HG03565 (cell line): Measurements from ENCODE around the gene GPALPP1.
"Not testable (repeated sequence)": the region's sequence is repeated elsewhere in the genome, so short reads cannot be mapped to it uniquely, and the experiment has no call there.

Source experiments
- ATAC-seq: cut with Tn5 transposase; IDR thresholded peaks from one replicate; pipeline ENCODE4 v1.9.1; 2021; ENCODE audit warnings: mild to moderate bottlenecking, moderate library complexity; ENCODE audit not compliant: unreplicated experiment

The GPALPP1 gene

DNA sequence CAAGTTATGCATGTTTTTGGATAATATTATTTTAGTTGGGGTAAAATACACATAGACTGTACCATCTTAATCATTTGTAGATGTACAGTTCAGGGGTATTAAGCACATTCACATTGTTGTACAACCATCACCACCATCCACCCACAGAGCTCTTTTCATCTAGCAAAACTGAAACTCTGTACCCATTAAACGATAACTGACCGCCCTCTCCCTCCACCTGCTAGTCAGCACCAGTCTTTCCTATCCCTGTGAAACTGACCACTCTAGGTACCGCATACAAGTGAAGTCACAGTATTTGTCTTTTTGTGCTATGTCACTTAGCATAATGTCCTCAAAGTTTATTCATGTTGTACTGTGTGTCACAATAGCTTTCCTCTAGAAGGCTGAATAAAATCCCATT is 70.7 kb downstream of the GPALPP1 start:
- ATAC-seq, result no peak

DNA sequence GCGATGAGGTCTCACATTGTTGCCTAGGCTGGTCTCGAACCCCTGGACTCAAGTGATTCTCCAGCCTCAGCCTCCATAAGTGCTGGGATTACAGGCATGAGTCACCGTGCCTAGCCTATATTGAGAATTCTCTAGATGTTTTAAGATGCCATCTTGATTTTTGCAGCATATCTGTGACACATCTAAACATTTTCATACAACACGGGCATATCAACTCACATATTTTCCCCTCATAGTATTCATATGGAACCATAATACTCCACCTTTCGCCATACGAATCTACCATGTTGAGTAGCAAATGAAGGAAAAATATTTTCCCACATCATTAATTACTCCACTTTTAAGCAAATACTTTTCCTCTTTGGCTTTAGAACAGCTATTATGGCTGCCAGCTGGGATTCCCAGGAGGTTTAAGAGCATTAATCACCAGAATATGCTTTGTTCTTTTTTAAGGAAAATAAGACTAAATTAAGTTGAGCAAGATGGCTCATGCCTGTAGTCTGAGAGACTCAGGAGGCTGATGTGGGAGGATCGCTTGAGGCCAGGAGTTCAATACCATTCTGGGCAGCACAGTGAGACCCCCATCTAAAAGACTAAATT is 74.0 kb downstream of the GPALPP1 start:
- ATAC-seq, result no peak

GRCh38 chr13:45063889-45064288 is 74.6 kb downstream of the GPALPP1 start:
- not testable (repeated sequence) for ATAC-seq

DNA sequence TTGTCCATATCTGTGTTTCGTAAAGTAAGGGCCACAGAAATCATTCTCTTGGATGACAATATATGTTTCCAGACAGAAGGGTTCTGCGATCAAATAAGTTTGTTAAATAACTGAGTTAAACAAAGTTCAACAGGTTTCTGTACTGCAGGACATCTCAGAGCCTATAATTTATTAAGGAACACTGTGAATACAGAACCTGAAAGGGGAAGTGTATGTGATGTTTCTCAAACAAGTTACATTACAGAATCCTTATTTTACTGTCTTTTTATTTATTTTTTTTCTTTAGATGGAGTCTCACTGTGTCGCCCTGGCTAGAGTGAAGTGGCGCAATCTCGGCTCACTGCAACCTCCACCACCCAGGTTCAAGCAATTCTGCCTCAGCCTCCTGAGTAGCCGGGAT is 75.6 kb downstream of the GPALPP1 start:
- ATAC-seq, result no peak

DNA sequence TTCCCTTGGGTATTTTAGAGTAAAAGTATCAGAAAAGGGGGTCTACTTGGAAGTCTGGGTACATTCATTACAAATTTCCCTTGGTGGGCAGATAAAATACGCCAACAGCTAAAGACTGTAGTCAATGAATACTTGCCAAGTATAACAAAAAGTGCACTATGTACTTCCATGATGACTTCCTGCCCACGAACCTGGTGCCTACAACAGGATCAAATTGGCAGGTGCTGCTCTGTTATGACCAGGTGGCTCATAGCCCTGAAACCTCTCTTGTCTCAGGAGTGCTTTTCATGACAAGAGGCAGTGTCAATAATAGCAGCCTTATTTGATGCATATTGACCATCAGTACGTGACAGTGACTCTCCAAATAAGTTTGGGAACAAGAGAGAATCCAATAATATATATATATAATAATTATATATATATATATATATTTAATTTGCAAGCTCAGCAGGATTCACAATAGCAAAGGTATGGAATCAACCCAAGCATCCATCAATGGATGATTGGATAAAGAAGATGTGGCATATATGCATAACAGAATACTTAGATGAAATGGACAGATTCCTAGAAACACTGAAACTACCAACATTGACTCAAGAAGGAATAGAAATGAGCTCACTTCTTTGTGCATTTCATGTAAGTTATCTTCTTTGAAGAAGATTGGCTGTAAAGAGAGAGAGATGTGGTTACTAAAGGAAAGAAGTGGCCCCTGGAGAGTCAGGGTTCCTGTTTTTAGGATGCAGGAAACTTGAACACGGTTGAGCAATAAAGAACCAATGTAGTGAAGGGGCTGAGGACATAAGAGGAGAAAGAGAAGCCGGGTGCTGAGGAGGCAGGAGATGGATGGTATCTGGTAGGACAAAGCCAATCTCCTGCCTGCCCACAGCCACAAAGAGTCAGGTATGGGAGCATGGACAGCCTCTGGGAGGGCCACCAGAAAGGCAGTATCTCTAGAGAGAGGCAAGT is 79.0 kb downstream of the GPALPP1 start:
- ATAC-seq, result no peak

GRCh38 chr13:45073809-45074208 is 84.5 kb downstream of the GPALPP1 start:
- no peak for ATAC-seq

GRCh38 chr13:45074721-45075120 is 85.4 kb downstream of the GPALPP1 start:
- ATAC-seq, result no peak

GRCh38 chr13:45078003-45078402 is 88.7 kb downstream of the GPALPP1 start:
- ATAC-seq, result no peak
